ENCODE results near the gene HCCS.

The HCCS gene

GRCh38 chrX:11151799-11152559, 40.8 kb downstream of the HCCS start:
- H3K27ac ChIP-seq (ENCODE audit: low read depth, low read length), result no peak overlapping the region
- H3K27me3 ChIP-seq (ENCODE audit: control insufficient read depth in 1 of 2, insufficient read depth in 2 of 2, low read length in 2 of 2), result no peaks in the 10 kb centered on the region
- H3K36me3 ChIP-seq (ENCODE audit: insufficient read depth, low read length), result no peaks in the 10 kb centered on the region
- no peak overlapping the region for H3K4me3 ChIP-seq (ENCODE audit: low read depth in 1 of 2, low read length in 2 of 2)
- H3K9me3 ChIP-seq (ENCODE audit: low read length), result no peaks in the 10 kb centered on the region
- H3K9ac ChIP-seq (ENCODE audit: low read length), result no peak overlapping the region
- H3K4me1 ChIP-seq (ENCODE audit: insufficient read depth, low read length), result no peaks in the 10 kb centered on the region

GRCh38 chrX:11159149-11159548, 48.0 kb downstream of the HCCS start:
- Histone ChIP-seq H3K4me1 (ENCODE audit: insufficient read depth, low read length) (peaks cover 10% of the 10 kb centered on the region), H3K36me3 (ENCODE audit: insufficient read depth, low read length) (no peaks in the 10 kb centered on the region), H3K27ac (ENCODE audit: low read depth, low read length) (no peak overlapping the region), H3K9ac (ENCODE audit: low read length) (no peak overlapping the region), H3K9me3 (ENCODE audit: low read length) (no peaks in the 10 kb centered on the region), H3K4me3 (ENCODE audit: low read depth in 1 of 2, low read length in 2 of 2) (no peak overlapping the region), H3K27me3 (ENCODE audit: control insufficient read depth in 1 of 2, insufficient read depth in 2 of 2, low read length in 2 of 2) (no peaks in the 10 kb centered on the region)

GRCh38 chrX:11164433-11164832, 53.3 kb downstream of the HCCS start:
- H3K9me3 ChIP-seq (ENCODE audit: low read length), result no peaks in the 10 kb centered on the region
- no peaks in the 10 kb centered on the region for H3K36me3 ChIP-seq (ENCODE audit: insufficient read depth, low read length)
- H3K27ac ChIP-seq (ENCODE audit: low read depth, low read length), result no peak overlapping the region
- H3K4me1 ChIP-seq (ENCODE audit: insufficient read depth, low read length), result peaks cover 10% of the 10 kb centered on the region
- H3K4me3 ChIP-seq (ENCODE audit: low read depth in 1 of 2, low read length in 2 of 2), result no peak overlapping the region
- H3K27me3 ChIP-seq (ENCODE audit: control insufficient read depth in 1 of 2, insufficient read depth in 2 of 2, low read length in 2 of 2), result peaks cover 0 to 5% of the 10 kb centered on the region in 2 donors
- no peak overlapping the region for H3K9ac ChIP-seq (ENCODE audit: low read length)

GRCh38 chrX:11171956-11172355, 60.8 kb downstream of the HCCS start:
- H3K9ac ChIP-seq (ENCODE audit: low read length), result no peak overlapping the region
- H3K27ac ChIP-seq (ENCODE audit: low read depth, low read length), result no peak overlapping the region
- peaks cover 5% of the 10 kb centered on the region for H3K4me1 ChIP-seq (ENCODE audit: insufficient read depth, low read length)
- no peaks in the 10 kb centered on the region for H3K27me3 ChIP-seq (ENCODE audit: control insufficient read depth in 1 of 2, insufficient read depth in 2 of 2, low read length in 2 of 2)
- no peaks in the 10 kb centered on the region for H3K9me3 ChIP-seq (ENCODE audit: low read length)
- H3K4me3 ChIP-seq (ENCODE audit: low read depth in 1 of 2, low read length in 2 of 2), result no peak overlapping the region
- H3K36me3 ChIP-seq (ENCODE audit: insufficient read depth, low read length), result no peaks in the 10 kb centered on the region

GRCh38 chrX:11172415-11172814, 61.3 kb downstream of the HCCS start:
- Histone ChIP-seq H3K27me3 (ENCODE audit: control insufficient read depth in 1 of 2, insufficient read depth in 2 of 2, low read length in 2 of 2) (no peaks in the 10 kb centered on the region), H3K4me3 (ENCODE audit: low read depth in 1 of 2, low read length in 2 of 2) (no peak overlapping the region), H3K27ac (ENCODE audit: low read depth, low read length) (no peak overlapping the region), H3K9me3 (ENCODE audit: low read length) (no peaks in the 10 kb centered on the region), H3K9ac (ENCODE audit: low read length) (no peak overlapping the region), H3K36me3 (ENCODE audit: insufficient read depth, low read length) (no peaks in the 10 kb centered on the region), H3K4me1 (ENCODE audit: insufficient read depth, low read length) (peaks cover 5% of the 10 kb centered on the region)

Measured in muscle layer of colon (tissue), 2 donors.